ENCODE results near the gene CD99L2. TPM values are rescaled to one million over a fixed set of nuclear protein-coding genes. Genes with fewer than 3 reads are reported as not detected.

CD99L2 gene
- total RNA-seq, 2 donors from 2014 or later: 32.6 to 53.3 TPM

DNA sequence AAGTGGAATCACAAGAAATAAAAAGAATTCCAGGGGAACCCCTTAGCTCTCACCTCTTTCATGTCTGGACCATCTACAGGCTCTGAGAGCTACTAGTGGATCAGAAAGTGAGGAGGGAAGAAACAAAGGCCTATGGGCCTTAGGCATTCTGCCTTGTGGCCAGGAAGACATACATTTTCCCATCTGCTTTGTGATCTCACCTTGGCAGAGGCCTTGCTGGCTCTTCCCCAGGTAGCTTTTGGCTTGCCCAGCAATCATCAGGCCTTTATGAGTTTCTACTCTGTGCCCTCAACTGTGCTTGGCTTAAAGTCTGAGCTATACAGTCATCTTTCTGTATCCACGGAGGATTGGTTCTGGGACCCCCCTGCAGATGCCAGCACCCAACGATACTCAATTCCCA lies 28.3 kb upstream of the CD99L2 start:
- no peaks in the 10 kb centered on the region for H3K9me3 ChIP-seq
- TF ChIP-seq, protein P1, sequence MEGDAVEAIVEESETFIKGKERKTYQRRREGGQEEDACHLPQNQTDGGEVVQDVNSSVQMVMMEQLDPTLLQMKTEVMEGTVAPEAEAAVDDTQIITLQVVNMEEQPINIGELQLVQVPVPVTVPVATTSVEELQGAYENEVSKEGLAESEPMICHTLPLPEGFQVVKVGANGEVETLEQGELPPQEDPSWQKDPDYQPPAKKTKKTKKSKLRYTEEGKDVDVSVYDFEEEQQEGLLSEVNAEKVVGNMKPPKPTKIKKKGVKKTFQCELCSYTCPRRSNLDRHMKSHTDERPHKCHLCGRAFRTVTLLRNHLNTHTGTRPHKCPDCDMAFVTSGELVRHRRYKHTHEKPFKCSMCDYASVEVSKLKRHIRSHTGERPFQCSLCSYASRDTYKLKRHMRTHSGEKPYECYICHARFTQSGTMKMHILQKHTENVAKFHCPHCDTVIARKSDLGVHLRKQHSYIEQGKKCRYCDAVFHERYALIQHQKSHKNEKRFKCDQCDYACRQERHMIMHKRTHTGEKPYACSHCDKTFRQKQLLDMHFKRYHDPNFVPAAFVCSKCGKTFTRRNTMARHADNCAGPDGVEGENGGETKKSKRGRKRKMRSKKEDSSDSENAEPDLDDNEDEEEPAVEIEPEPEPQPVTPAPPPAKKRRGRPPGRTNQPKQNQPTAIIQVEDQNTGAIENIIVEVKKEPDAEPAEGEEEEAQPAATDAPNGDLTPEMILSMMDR (IDR thresholded peaks at IDR 0.05): no peak
- no peak for TF ChIP-seq POLR2A (IDR thresholded peaks at IDR 0.05)
- TF ChIP-seq POLR2AphosphoS5 (IDR thresholded peaks at IDR 0.05): no peak
- no peaks in the 10 kb centered on the region for H3K27me3 ChIP-seq (replicated peaks; ENCODE audit: insufficient read depth)
- H3K4me3 ChIP-seq: no peak overlapping the region
- intact Hi-C loops (cut with DNase I): no loop called here
- H3K4me1 ChIP-seq (replicated peaks): no peaks in the 10 kb centered on the region
- WGBS: 51% methylated on average over 2 of the region's 2 CpGs
- H3K36me3 ChIP-seq: no peaks in the 10 kb centered on the region
- H3K27ac ChIP-seq: no peak overlapping the region
- no peak for DNase-seq (ENCODE audit: low spot score)

GRCh38 chrX:150926304-150926703 lies 27.8 kb upstream of the CD99L2 start:
- H3K27ac ChIP-seq: no peak overlapping the region
- intact Hi-C loops (cut with DNase I): no loop called here
- DNase-seq (ENCODE audit: low spot score): no peak
- no peak for TF ChIP-seq POLR2A (IDR thresholded peaks at IDR 0.05)
- TF ChIP-seq POLR2AphosphoS5 (IDR thresholded peaks at IDR 0.05): no peak
- TF ChIP-seq, protein P1 (IDR thresholded peaks at IDR 0.05): no peak
- 65% methylated on average over 2 of the region's 2 CpGs for WGBS
- H3K4me3 ChIP-seq: no peak overlapping the region
- no peaks in the 10 kb centered on the region for H3K36me3 ChIP-seq
- H3K9me3 ChIP-seq: no peaks in the 10 kb centered on the region
- no peaks in the 10 kb centered on the region for H3K4me1 ChIP-seq (replicated peaks)
- H3K27me3 ChIP-seq (replicated peaks; ENCODE audit: insufficient read depth): no peaks in the 10 kb centered on the region

- H3K9me3 ChIP-seq: no peaks in the 10 kb centered on the region
- no peaks in the 10 kb centered on the region for H3K4me1 ChIP-seq (replicated peaks)
- no peak overlapping the region for H3K4me3 ChIP-seq
- intact Hi-C loops (cut with DNase I): no loop called here
- H3K36me3 ChIP-seq: no peaks in the 10 kb centered on the region
- TF ChIP-seq POLR2A (IDR thresholded peaks at IDR 0.05) (no peak), POLR2AphosphoS5 (IDR thresholded peaks at IDR 0.05) (no peak)
- TF ChIP-seq, protein P1 (IDR thresholded peaks at IDR 0.05): no peak
- DNase-seq (ENCODE audit: low spot score): no peak
- H3K27ac ChIP-seq: no peak overlapping the region
- H3K27me3 ChIP-seq (replicated peaks; ENCODE audit: insufficient read depth): no peaks in the 10 kb centered on the region
Measured at GRCh38 chrX:150919401-150919800, 20.9 kb upstream of the CD99L2 start.

DNA sequence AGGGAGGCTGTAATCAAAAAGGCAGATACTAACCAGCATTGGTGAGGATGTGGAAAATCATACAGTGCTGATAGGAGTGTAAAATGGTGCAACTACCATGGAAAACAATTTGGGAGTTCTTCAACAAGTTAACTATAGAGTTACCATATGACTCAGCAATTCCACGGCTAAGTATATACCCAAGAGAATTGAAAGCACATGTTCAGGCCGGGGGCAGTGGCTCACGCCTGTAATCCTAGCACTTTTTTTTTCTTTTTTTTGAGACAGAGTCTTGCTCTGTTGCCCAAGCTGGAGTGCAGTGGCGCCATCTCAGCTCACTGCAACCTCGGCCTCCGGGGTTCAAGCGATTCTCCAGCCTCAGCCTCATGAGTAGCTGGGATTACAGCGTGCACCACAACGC lies 15.0 kb upstream of the CD99L2 start:
- no peaks in the 10 kb centered on the region for H3K9me3 ChIP-seq
- H3K36me3 ChIP-seq: no peaks in the 10 kb centered on the region
- 88% methylated on average over 9 of the region's 9 CpGs for WGBS
- H3K27ac ChIP-seq: no peak overlapping the region
- no peaks in the 10 kb centered on the region for H3K27me3 ChIP-seq (replicated peaks; ENCODE audit: insufficient read depth)
- H3K4me3 ChIP-seq: no peak overlapping the region
- no peaks in the 10 kb centered on the region for H3K4me1 ChIP-seq (replicated peaks)
- DNase-seq (ENCODE audit: low spot score): no peak
- no peak for TF ChIP-seq POLR2AphosphoS5 (IDR thresholded peaks at IDR 0.05)
- TF ChIP-seq, protein P1 (IDR thresholded peaks at IDR 0.05): no peak
- TF ChIP-seq POLR2A (IDR thresholded peaks at IDR 0.05): no peak
- intact Hi-C loops (cut with DNase I): no loop called here

DNA sequence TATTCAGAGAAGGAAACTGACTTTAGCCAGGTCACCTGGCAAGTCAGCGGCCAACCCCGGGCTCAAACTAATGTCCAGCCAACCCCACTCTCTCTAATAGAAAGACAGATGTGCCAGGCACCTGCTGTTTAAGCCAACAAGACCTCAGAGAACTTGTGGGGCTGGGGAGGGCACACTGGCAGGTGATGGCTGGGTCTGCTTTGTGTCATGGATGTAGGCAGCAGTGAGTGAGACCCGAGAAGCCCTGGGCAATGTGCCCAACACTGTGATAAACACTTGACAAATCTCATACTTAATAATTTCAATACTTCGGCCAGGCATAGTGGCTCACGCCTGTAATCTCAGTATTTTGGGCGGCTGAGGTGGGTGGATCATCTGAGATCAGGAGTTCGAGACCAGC lies 9.0 kb upstream of the CD99L2 start:
- TF ChIP-seq POLR2A (IDR thresholded peaks at IDR 0.05): no peak
- TF ChIP-seq POLR2AphosphoS5 (IDR thresholded peaks at IDR 0.05): no peak
- TF ChIP-seq, protein P1 (IDR thresholded peaks at IDR 0.05): no peak
- WGBS: 85% methylated on average over 7 of the region's 7 CpGs
- no peak for DNase-seq (ENCODE audit: low spot score)
- Histone ChIP-seq H3K4me3 (no peak overlapping the region), H3K4me1 (replicated peaks) (no peaks in the 10 kb centered on the region), H3K27ac (no peak overlapping the region), H3K9me3 (no peaks in the 10 kb centered on the region), H3K36me3 (no peaks in the 10 kb centered on the region), H3K27me3 (replicated peaks; ENCODE audit: insufficient read depth) (no peaks in the 10 kb centered on the region)
- intact Hi-C loops (cut with DNase I): no loop called here
